K562 (cell line): ENCODE results near the gene PSMD11. TPM values are rescaled to one million over a fixed set of nuclear protein-coding genes. Genes with fewer than 3 reads are reported as not detected.

Experiments used
- CREB1 ChIP-seq, 2 experiments: sonication (generic) in 1 of 2; formaldehyde crosslinking in 1 of 2; IDR thresholded peaks; 2 replicates each; pipeline versions ENCODE4 v1.6.1 to v1.8.0; 2012 to 2022; ENCODE audit warnings: inconsistent platforms in 1 of 2, mild to moderate bottlenecking in 1 of 2, missing genetic modification reagents in 1 of 2, moderate library complexity in 1 of 2
- DIDO1 ChIP-seq: fragments of 450-650 bp; IDR thresholded peaks from 2 replicates; pipeline ENCODE4 v1.6.1; 2016; ENCODE audit warnings: low read depth, missing biosample characterization, missing genetic modification characterization
- NR3C1 ChIP-seq: sonication (generic); formaldehyde crosslinking; IDR thresholded peaks from 2 replicates; pipeline ENCODE4 v1.8.1; 2022; ENCODE audit warnings: missing genetic modification reagents
- SMAD2 ChIP-seq: fragments of 150-350 bp; IDR thresholded peaks from 2 replicates; pipeline ENCODE4 v1.6.1; 2014; ENCODE audit warnings: low read depth, mild to moderate bottlenecking, low read length
- ZNF408 ChIP-seq: fragments of 250-450 bp; sonication (Bioruptor Pico); IDR thresholded peaks from 2 replicates; pipeline ENCODE4 v1.4.0; 2020; ENCODE audit warnings: low read depth, mild to moderate bottlenecking, moderate library complexity
- ZNF445 ChIP-seq: fragments of 250-450 bp; sonication (Bioruptor Pico); IDR thresholded peaks from 2 replicates; pipeline ENCODE4 v1.4.0; 2020; ENCODE audit warnings: low read depth, mild to moderate bottlenecking, moderate library complexity
- polyA plus RNA-seq, 8 experiments: library from polyadenylated mRNA; depleted of rRNA in 4 of 8; stranded (reverse) in 5 of 8; unstranded in 3 of 8; fragments of >200 nt; fragmentation: Nextera tagmentation in 2 of 8; fragmentation: Illumina TruSeq in 1 of 8; extraction: Ambion mirVana in 2 of 8; extraction: Trizol in 1 of 8; gene quantifications; 2 replicates each; pipeline versions ENCODE4 v1.2.1 to v1.2.3, GENCODE V29; 2011 to 2014; ENCODE audit warnings: inconsistent platforms in 1 of 8, missing spikeins in 1 of 8
- total RNA-seq, 7 experiments: library from RNA; depleted of rRNA in 6 of 7; stranded (reverse); fragments of >200 nt in 6 of 7; fragmentation: Illumina TruSeq in 2 of 7; extraction: Trizol in 2 of 7; gene quantifications; 2 replicates each; pipeline versions ENCODE4 v1.2.1 to v1.2.3, GENCODE V29; 2011 to 2021; ENCODE audit warnings: low replicate concordance in 1 of 7
- TF ChIP-seq, protein P1 (sequence below): fragments of 450-650 bp; formaldehyde crosslinking; IDR thresholded peaks from 2 replicates; pipeline ENCODE4 v1.4.0; 2020; ENCODE audit warnings: mild to moderate bottlenecking, moderate library complexity
- TF ChIP-seq, protein P2 (sequence below): sonication (generic); formaldehyde crosslinking; IDR thresholded peaks from 2 replicates; pipeline ENCODE4 v1.8.0; 2022; ENCODE audit warnings: missing genetic modification reagents, mild to moderate bottlenecking, moderate library complexity, borderline replicate concordance
- TF ChIP-seq, protein P3 (sequence below): fragments of 450-650 bp; IDR thresholded peaks from 2 replicates; pipeline ENCODE4 v1.6.1; 2016; ENCODE audit warnings: mild to moderate bottlenecking, moderate library complexity
- TF ChIP-seq, protein P4 (sequence below): fragments of 450-650 bp; IDR thresholded peaks from 2 replicates; pipeline ENCODE4 v1.6.1; 2016; ENCODE audit warnings: borderline replicate concordance
- TF ChIP-seq, protein P5 (sequence below): sonication (generic); formaldehyde crosslinking; IDR thresholded peaks from 2 replicates; pipeline ENCODE4 v1.8.0; 2022; ENCODE audit warnings: mild to moderate bottlenecking, missing genetic modification reagents

Gene PSMD11
- total and polyA plus RNA-seq, 9 of the 15 experiments (the other 6 are each of a cell fraction or from before 2014, with no cell fraction given): 104 to 378 (median 158) TPM

DNA sequence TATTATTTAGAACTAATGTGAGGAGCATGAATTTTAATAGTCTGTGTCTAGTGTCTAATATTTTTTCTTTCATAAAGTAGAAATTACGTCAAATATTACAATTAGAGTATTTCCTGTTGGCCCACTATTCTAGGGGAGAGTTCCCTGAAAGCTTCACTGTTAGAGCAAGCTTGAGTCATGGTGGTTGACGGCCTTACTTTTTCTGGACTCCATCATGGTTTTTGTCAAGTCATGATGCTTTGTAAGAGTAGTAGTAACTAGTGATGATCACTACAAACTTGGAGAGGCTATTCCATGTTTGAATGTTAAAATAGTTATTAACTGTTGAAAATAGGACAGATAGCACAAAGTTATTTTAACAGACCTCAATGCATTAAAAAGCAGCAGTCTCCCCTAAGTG is 1.7 kb downstream of the PSMD11 start (continued):
- TF ChIP-seq, protein P1, sequence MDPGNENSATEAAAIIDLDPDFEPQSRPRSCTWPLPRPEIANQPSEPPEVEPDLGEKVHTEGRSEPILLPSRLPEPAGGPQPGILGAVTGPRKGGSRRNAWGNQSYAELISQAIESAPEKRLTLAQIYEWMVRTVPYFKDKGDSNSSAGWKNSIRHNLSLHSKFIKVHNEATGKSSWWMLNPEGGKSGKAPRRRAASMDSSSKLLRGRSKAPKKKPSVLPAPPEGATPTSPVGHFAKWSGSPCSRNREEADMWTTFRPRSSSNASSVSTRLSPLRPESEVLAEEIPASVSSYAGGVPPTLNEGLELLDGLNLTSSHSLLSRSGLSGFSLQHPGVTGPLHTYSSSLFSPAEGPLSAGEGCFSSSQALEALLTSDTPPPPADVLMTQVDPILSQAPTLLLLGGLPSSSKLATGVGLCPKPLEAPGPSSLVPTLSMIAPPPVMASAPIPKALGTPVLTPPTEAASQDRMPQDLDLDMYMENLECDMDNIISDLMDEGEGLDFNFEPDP (CRISPR knock-in tag): no peak
- TF ChIP-seq CREB1 (IDR thresholded peaks at IDR 0.05) (no peak), CREB1 (CRISPR knock-in tag; IDR thresholded peaks at IDR 0.05) (no peak), DIDO1 (tag) (no peak), ZNF445 (CRISPR knock-in tag) (no peak), NR3C1 (CRISPR knock-in tag) (no peak), ZNF408 (CRISPR knock-in tag) (no peak), SMAD2 (no peak)
- TF ChIP-seq, protein P2, sequence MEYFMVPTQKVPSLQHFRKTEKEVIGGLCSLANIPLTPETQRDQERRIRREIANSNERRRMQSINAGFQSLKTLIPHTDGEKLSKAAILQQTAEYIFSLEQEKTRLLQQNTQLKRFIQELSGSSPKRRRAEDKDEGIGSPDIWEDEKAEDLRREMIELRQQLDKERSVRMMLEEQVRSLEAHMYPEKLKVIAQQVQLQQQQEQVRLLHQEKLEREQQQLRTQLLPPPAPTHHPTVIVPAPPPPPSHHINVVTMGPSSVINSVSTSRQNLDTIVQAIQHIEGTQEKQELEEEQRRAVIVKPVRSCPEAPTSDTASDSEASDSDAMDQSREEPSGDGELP (CRISPR knock-in tag): no peak
- TF ChIP-seq, protein P3, sequence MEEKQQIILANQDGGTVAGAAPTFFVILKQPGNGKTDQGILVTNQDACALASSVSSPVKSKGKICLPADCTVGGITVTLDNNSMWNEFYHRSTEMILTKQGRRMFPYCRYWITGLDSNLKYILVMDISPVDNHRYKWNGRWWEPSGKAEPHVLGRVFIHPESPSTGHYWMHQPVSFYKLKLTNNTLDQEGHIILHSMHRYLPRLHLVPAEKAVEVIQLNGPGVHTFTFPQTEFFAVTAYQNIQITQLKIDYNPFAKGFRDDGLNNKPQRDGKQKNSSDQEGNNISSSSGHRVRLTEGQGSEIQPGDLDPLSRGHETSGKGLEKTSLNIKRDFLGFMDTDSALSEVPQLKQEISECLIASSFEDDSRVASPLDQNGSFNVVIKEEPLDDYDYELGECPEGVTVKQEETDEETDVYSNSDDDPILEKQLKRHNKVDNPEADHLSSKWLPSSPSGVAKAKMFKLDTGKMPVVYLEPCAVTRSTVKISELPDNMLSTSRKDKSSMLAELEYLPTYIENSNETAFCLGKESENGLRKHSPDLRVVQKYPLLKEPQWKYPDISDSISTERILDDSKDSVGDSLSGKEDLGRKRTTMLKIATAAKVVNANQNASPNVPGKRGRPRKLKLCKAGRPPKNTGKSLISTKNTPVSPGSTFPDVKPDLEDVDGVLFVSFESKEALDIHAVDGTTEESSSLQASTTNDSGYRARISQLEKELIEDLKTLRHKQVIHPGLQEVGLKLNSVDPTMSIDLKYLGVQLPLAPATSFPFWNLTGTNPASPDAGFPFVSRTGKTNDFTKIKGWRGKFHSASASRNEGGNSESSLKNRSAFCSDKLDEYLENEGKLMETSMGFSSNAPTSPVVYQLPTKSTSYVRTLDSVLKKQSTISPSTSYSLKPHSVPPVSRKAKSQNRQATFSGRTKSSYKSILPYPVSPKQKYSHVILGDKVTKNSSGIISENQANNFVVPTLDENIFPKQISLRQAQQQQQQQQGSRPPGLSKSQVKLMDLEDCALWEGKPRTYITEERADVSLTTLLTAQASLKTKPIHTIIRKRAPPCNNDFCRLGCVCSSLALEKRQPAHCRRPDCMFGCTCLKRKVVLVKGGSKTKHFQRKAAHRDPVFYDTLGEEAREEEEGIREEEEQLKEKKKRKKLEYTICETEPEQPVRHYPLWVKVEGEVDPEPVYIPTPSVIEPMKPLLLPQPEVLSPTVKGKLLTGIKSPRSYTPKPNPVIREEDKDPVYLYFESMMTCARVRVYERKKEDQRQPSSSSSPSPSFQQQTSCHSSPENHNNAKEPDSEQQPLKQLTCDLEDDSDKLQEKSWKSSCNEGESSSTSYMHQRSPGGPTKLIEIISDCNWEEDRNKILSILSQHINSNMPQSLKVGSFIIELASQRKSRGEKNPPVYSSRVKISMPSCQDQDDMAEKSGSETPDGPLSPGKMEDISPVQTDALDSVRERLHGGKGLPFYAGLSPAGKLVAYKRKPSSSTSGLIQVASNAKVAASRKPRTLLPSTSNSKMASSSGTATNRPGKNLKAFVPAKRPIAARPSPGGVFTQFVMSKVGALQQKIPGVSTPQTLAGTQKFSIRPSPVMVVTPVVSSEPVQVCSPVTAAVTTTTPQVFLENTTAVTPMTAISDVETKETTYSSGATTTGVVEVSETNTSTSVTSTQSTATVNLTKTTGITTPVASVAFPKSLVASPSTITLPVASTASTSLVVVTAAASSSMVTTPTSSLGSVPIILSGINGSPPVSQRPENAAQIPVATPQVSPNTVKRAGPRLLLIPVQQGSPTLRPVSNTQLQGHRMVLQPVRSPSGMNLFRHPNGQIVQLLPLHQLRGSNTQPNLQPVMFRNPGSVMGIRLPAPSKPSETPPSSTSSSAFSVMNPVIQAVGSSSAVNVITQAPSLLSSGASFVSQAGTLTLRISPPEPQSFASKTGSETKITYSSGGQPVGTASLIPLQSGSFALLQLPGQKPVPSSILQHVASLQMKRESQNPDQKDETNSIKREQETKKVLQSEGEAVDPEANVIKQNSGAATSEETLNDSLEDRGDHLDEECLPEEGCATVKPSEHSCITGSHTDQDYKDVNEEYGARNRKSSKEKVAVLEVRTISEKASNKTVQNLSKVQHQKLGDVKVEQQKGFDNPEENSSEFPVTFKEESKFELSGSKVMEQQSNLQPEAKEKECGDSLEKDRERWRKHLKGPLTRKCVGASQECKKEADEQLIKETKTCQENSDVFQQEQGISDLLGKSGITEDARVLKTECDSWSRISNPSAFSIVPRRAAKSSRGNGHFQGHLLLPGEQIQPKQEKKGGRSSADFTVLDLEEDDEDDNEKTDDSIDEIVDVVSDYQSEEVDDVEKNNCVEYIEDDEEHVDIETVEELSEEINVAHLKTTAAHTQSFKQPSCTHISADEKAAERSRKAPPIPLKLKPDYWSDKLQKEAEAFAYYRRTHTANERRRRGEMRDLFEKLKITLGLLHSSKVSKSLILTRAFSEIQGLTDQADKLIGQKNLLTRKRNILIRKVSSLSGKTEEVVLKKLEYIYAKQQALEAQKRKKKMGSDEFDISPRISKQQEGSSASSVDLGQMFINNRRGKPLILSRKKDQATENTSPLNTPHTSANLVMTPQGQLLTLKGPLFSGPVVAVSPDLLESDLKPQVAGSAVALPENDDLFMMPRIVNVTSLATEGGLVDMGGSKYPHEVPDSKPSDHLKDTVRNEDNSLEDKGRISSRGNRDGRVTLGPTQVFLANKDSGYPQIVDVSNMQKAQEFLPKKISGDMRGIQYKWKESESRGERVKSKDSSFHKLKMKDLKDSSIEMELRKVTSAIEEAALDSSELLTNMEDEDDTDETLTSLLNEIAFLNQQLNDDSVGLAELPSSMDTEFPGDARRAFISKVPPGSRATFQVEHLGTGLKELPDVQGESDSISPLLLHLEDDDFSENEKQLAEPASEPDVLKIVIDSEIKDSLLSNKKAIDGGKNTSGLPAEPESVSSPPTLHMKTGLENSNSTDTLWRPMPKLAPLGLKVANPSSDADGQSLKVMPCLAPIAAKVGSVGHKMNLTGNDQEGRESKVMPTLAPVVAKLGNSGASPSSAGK: no peak
- TF ChIP-seq, protein P4, sequence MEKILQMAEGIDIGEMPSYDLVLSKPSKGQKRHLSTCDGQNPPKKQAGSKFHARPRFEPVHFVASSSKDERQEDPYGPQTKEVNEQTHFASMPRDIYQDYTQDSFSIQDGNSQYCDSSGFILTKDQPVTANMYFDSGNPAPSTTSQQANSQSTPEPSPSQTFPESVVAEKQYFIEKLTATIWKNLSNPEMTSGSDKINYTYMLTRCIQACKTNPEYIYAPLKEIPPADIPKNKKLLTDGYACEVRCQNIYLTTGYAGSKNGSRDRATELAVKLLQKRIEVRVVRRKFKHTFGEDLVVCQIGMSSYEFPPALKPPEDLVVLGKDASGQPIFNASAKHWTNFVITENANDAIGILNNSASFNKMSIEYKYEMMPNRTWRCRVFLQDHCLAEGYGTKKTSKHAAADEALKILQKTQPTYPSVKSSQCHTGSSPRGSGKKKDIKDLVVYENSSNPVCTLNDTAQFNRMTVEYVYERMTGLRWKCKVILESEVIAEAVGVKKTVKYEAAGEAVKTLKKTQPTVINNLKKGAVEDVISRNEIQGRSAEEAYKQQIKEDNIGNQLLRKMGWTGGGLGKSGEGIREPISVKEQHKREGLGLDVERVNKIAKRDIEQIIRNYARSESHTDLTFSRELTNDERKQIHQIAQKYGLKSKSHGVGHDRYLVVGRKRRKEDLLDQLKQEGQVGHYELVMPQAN: no peak
- TF ChIP-seq, protein P5, sequence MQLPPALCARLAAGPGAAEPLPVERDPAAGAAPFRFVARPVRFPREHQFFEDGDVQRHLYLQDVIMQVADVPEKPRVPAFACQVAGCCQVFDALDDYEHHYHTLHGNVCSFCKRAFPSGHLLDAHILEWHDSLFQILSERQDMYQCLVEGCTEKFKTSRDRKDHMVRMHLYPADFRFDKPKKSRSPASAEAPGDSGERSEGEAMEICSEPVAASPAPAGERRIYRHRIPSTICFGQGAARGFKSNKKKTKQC (CRISPR knock-in tag): no peak
